ENCODE results near the gene SLMAP.

SLMAP gene

DNA sequence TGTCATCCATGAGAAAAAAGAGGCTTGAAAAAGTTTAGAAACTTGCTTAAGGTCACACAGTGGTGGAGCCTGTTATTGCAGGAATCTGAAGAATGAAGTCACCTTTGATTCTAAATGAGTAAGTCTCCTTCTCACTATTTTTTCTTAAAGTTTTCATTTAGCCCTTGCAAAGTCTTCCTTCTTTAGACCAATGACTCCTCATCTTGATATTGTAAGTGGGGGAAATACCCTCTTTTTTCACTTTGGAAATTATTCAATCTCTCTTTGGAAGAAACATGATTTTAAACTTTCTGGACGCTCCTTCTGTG lies 787 bp upstream of the SLMAP start:
- peak; percentile 82 for DNase-seq

DNA sequence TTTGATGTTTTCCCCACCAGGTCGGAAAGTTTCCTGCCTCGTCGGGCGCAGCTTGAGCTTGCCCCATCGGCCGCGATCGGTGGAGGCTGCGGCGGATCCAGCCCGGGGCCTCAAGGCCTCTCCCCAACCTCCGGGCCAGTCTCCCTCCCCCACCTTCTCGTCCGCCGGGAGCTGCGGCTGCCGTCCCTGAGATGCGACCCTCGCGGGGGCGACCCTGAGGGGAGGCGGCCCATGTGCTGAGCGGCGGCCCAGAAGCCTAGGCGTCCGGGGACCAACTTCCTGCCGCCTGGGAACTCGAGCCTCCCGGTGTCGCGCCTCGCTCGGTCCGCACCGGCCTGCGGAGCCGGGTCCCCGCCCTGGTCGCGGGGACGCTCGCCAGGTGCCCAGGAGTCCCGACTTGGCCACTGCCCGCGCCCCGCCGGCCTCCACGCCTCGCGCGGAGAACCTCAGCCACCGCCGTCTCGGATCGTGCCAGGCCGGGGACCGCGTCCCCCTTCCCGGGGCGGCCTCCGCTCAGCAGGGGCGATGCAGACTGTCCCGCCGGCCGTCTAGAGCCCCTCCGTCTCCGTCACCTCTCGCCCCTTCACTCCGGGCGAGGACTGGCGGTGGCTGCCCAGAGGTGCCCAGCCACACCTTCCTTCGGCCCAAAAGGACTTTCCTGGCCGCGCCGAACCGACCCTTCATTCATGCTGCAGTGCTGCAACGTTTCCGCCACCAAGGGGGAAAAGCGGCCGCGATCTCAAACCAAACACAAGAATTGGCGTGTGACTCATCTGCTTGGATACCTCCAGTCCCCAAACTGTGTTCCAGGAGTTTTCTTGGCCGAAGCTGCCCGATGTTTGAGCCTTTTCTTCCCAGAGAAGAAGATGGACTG lies 656 bp downstream of the SLMAP start:
- DNase-seq: peak; percentile 33

- DNase-seq: peak; percentile 39
These were observed 1.7 kb downstream of the SLMAP start for GRCh38 chr3:57757642-57758297.

GRCh38 chr3:57758686-57759085 lies 2.6 kb downstream of the SLMAP start:
- DNase-seq: no peak

DNA sequence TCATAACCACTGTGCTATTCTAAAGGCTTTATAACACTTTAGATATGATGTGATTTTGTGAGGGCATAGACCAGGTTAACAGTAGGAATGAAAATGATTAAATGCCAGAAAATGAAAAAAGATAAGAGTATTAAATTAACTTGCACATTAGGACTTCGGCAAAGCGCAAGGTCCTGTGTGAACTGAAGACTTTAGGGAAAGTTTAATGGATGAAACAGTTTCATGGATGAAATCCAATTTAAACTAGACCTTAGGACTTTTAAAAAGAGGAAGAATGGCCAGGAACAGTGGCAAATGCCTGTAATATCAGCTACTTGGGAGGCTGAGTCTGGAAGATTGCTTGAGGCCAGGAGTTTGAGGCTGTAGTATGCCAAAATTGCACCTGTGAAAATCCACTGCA lies 8.7 kb downstream of the SLMAP start:
- no peak for DNase-seq

DNA sequence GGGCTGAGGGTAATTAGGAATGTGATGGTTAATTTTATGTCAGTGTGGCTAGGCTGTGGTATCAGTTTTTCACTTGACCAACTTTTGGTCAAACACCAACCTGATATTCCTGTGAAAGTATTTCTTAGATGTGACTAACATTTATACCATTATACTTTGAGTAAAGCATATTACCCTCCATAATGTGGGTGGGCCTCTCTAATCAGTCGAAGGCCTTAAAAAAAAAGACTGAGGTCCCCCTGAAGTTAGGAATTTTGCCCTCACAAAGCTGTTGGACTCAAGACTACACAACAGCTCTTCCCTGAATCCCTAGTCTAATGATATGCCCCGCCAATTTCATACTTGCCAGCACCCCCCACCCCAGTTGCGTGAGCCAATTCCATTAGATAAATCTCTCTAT lies 12.5 kb downstream of the SLMAP start:
- DNase-seq: no peak

DNA sequence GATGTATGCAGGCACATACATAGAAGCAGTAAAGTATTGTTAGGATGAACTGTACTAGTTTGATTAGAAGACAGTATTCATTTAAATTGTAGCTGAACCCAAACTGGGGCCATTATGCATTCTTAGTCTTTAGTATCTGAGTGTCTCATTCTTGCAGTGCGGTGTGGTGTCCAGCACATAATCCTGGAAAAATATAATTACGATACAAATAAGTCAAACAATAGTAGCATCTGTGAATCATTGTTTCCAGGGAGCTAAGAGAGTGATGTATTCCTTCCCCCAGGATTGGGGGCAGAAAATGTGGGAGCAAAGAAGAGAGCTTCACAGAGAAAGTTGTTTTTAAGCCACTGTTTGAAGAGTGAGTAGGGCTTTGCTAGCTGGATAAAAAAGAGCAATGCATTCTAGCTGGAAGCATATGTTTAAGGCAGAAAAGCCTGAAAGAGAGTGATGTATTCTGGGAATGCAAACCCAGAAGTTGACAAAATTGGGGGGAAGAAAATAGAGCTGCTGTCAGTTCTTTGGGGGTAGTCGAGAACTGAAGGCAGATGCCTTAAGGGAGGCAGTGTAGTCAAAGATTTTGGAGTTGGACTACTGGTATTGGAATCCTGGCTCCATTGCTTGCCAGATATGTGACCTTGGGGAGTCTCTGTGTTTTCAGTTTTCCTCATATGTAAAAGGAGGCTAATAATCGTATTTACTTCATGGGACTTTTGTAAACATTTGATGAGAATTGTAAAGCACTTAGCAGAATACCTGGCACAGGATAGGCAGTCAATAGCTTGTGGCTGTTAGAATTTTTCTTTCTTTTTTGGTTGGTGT lies 14.1 kb downstream of the SLMAP start:
- no peak for DNase-seq

GRCh38 chr3:57772251-57772650 lies 16.1 kb downstream of the SLMAP start:
- DNase-seq: no peak

DNA sequence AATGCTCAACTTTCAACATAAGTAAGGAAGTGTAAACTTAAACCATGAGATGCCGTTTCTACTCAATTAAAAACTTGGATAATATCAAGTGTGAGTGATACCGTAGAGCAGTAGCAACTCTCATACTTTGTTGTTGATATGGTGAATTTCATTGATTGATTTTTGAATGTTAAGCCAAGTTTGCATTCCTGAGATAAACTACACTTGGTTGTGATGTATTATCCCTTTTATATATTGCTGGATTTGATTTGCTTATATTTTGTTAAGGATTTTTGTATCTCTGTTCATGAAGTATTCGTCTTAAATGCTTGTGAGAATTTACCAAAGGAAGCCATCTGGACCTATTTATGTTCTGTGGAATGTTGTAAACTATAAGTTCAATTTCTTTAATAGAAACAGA lies 21.7 kb downstream of the SLMAP start:
- no peak for DNase-seq

DNA sequence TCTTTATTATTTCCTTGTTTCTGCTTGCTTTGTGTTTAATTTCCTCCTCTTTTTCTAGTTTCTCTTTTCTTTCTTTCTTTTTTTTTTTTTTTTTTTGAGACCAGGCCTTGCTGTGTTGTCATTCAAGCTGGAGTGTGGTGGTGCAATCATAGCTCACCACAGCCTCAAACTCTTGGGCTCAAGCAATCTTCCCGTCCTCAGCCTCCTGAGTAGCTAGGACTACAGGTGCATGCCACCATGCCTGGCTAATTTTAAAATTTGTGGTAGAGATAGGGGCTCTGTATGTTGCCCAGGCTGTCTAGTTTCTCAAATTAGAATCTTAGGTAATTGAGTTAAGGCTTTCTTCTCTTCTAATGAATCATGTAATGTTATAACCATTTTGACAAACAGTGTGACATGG lies 22.4 kb downstream of the SLMAP start:
- DNase-seq: no peak

GRCh38 chr3:57779666-57780065 lies 23.6 kb downstream of the SLMAP start:
- no peak for DNase-seq

DNA sequence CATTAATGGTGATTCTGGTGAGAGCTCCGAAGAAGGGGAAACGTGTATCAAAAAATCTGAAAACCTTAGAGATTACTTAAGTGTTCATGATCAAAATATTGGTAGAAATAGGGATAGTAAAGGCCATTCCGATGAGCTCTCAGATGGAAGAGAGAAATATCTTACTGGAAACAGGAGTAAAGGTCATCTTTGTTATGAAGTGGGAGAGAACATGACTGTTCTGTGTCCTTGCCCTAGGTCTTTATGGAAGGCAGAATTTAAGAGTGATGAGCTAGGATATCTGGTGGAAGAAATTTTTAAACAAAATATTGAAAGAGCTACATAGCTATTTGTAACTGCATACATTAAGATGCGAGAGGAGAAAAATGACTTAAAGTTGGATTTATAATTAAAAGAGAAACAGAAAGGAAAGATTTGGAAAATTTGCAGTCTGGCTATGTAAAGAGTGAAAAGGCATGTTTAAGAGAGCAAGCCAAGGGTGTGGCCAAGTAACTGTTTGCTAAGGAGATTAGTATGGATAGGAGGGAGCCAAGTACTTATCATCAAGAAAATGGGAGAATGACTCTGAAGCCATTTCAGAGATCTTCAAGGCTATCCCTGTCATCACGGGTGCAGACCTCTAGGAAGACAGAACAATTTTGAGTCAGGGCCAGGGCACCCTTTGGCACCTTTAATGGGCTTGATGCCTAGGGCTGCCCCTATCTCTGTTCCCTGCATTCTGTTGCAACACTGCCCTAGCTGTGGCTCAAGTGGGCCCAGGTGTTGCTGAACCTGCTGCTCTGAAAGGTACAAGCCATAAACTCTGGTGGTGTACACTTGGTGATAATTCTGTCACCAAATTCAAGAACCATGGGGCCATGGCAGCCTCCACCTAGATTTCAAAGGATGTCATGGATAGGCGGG lies 27.3 kb downstream of the SLMAP start:
- no peak for DNase-seq

- DNase-seq: no peak
These were observed 28.1 kb downstream of the SLMAP start for GRCh38 chr3:57784089-57784735.

GRCh38 chr3:57785446-57785845 lies 29.3 kb downstream of the SLMAP start:
- DNase-seq: no peak

- DNase-seq: peak; percentile 72
These were observed 31.9 kb downstream of the SLMAP start for GRCh38 chr3:57787867-57788623.

DNA sequence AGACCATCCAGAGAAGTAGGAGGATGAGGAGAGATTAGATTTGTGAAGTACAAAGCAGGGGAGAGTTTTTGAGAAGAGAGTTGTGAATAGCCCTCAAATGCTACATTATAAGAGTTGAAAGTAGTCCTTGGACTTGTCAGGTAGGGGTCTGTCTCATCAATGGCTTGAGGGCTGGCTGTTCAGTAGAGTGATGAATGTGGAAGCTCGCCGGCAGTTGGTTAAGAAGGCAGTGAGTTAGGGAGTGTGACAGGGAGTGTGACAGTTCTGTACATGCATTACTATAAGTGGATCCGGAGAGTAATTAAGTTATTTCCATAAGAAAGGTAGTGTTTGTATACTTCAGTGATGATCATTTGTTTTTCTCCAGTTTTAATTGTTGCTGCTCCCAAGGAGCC lies 32.5 kb downstream of the SLMAP start:
- no peak for DNase-seq

GRCh38 chr3:57791245-57791644 lies 35.1 kb downstream of the SLMAP start:
- DNase-seq: no peak

- DNase-seq: no peak
These were observed 36.1 kb downstream of the SLMAP start for GRCh38 chr3:57792198-57792597.

- DNase-seq: no peak
These were observed 37.7 kb downstream of the SLMAP start for GRCh38 chr3:57793737-57794187.

- no peak for DNase-seq
These were observed 38.4 kb downstream of the SLMAP start for GRCh38 chr3:57794501-57794900.

DNA sequence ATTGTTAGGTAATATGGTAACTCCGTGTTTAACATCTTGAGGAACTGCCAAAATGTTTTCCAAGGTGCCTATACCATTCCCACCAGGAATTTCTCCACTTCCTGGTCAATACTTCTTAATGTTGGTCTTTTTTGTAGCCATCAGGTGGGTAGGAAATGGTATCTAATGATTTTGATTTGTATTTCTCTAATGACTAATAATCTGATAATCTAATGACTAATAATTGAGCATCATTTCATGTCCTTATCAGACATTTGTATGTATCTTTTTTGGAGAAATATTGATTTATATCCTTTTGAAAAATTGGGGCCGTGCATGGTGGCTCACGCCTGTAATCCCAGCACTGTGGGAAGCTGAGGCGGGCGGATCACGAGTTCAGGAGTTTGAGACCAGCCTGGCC lies 38.8 kb downstream of the SLMAP start:
- DNase-seq: no peak
